Measurements from ENCODE around the gene IQGAP3.

IQGAP3 gene

GRCh38 chr1:156504438-156504813 is 67.9 kb downstream of the IQGAP3 start:
- peak overlapping the region; percentile 93 for H3K27ac ChIP-seq
- no peak for TF ChIP-seq ZFX (IDR thresholded peaks at IDR 0.05; ENCODE audit: borderline replicate concordance)
- TF ChIP-seq, protein P1, sequence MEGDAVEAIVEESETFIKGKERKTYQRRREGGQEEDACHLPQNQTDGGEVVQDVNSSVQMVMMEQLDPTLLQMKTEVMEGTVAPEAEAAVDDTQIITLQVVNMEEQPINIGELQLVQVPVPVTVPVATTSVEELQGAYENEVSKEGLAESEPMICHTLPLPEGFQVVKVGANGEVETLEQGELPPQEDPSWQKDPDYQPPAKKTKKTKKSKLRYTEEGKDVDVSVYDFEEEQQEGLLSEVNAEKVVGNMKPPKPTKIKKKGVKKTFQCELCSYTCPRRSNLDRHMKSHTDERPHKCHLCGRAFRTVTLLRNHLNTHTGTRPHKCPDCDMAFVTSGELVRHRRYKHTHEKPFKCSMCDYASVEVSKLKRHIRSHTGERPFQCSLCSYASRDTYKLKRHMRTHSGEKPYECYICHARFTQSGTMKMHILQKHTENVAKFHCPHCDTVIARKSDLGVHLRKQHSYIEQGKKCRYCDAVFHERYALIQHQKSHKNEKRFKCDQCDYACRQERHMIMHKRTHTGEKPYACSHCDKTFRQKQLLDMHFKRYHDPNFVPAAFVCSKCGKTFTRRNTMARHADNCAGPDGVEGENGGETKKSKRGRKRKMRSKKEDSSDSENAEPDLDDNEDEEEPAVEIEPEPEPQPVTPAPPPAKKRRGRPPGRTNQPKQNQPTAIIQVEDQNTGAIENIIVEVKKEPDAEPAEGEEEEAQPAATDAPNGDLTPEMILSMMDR (IDR thresholded peaks at IDR 0.05) = no peak

DNA sequence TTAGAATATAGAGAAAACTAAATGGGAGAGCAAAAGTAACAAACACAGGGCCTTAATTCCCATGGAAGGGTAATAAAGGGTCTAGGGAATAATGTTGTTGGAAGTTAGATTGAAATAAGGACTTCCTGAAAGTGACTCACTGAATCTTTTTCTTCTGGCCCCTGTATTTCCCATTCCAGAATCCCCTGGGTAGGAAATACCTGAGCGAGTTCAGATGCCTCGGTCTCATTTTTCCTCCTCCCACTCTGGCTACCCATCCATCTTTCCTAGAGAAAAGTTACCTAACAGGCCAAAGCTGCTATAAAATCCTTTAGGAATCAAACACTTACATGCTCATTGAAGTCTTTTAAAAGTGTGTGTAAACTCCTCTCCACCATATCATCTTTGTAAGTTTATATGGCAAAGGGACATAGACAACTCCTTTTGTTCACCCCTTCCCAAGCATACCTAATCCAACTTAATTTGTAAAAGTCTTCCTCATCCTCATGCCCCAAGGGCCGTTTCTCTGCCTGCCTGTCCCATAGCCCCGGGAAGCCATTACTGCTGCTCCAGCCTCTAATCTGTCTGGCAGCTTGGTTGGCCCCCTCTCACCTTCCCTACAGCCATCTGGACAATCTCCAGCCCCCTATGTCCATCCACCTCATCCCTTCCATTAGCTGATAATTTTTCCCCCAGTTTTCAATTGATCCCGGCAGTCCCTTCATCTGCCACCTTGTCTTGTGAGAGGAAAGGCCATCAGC is 68.5 kb downstream of the IQGAP3 start:
- peak overlapping the region; percentile 93 for H3K27ac ChIP-seq
- no peak for TF ChIP-seq ZFX (IDR thresholded peaks at IDR 0.05; ENCODE audit: borderline replicate concordance)

DNA sequence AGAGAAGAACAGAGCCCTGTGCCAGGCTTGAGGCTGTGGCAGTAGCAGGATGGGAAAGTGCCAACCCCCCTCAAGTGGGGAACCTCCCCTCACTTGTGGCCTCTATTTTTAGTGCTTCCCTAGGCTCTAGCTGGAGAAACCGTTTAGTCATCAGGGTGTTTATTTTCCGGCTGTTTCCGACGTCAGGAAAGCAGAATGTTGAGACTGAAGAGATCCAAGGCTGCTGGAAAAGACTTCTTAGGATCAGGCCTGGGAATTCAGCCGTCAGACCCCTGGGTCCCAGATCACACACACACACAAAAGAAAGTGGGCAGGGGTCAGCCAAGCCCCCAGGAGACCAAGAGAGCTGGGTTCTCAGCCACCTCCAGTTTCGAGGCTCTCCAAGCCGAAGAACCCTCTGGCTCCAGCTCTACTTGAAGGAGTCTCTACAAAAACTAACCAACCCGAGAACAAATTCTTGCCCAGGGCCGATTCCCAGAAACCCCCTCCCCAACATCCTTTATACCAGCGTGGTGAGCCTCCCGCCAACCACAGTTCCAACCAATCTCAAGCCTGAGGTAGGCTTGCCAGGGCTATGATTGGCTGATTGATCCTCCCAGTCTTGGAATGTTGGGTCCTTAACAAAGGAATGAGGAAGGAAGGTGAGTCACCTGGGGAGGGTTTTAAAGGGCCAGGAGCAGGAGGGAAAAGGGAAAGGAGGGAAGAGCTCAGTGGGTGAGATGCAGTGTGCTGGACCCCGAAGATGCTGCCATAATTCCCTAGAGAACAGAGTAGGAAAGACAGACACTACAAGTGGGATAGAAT is 69.3 kb downstream of the IQGAP3 start:
- H3K27ac ChIP-seq = peak overlapping the region; percentile 93
- TF ChIP-seq ZFX (IDR thresholded peaks at IDR 0.05; ENCODE audit: borderline replicate concordance) = no peak
- TF ChIP-seq, protein P1 (IDR thresholded peaks at IDR 0.05) = no peak

DNA sequence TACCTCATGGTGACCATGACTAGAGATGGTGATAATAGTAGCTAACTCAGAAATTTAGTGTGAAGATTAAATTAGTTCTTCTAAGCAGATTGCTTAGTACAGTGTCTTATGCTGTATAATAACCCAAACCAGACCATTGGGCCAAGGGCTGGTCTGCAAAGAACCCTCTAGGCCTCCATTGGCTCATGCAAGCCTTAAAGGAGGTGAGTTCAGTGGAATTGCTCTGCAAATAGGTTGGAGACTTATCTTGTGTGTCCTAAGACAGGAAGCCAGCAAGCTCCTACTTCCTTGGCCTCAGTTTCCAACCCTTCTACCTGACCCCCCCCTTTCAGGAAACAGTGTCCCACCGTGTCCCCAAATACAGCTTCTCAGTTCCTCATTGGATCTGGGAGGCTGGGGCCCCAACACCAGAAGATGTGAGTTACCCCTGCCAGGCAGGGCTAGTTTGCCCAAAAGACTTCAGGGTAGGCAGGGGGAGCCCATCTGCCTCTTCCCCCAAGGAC is 69.9 kb downstream of the IQGAP3 start:
- TF ChIP-seq, protein P1 (IDR thresholded peaks at IDR 0.05) = no peak
- peak overlapping the region; percentile 93 for H3K27ac ChIP-seq

- peak overlapping the region; percentile 93 for H3K27ac ChIP-seq
- TF ChIP-seq, protein P1 (IDR thresholded peaks at IDR 0.05) = peak; percentile 90
- TF ChIP-seq ZFX (IDR thresholded peaks at IDR 0.05; ENCODE audit: borderline replicate concordance) = no peak
Observed at GRCh38 chr1:156500793-156501506, 71.4 kb downstream of the IQGAP3 start.

DNA sequence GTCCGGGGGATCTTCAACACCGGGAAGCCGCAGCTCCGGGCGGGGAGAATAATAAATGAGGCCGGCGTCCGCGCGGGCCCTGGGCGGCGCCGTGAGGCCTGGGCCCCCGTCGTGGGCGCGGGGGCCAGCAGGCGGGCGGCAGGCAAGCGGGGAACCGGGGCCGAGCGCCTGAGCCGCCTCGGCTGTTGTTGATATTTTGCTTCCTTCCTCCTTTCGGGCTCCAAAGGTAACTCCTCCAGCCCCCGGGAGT is 71.9 kb downstream of the IQGAP3 start, which contains the start of gene MEF2D:
MEF2D (minus strand) TSS at position 233 of the 250 bp plus-strand sequence. CDS start 17,483 bp downstream, outside the sequence.
- peak within 1 kb of the TSS; percentile 93 for H3K27ac ChIP-seq
- no peak for TF ChIP-seq ZFX (IDR thresholded peaks at IDR 0.05; ENCODE audit: borderline replicate concordance)
- TF ChIP-seq, protein P1 (IDR thresholded peaks at IDR 0.05) = no peak

DNA sequence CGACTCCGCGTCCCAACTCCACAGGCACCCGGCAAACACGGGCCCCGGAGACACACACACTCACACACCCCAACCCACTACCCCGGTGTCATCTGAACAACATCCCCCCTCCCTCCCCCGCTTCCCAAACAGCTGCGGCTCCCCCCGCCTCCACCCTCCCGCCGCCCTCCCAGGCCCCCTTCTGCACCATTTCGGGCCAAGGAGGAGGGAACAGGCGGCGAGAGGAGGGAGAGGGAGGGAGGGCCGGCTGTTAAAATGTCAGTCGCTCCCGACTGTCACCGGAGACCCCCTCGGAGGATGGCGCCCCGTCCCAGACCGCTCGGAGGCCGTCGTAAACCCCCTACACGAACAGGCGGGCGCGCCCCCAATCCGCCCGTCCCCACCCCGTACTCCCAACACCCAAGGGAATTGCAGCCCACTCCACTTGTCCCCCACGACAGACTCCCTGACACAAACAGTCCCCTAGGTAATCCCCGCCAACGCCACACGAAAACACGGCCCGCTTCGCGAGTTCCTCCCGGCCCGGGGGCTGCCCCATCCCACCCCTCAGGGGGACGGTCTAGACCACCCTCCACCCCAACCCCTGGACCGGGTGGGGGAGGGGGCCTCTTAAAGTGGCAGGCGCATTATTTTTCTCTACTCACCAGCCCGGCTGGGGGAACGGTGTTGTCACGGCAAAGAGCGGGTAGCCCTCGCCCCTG is 72.4 kb downstream of the IQGAP3 start:
- H3K27ac ChIP-seq = peak overlapping the region; percentile 93
- TF ChIP-seq ZFX (IDR thresholded peaks at IDR 0.05; ENCODE audit: borderline replicate concordance) = no peak
- TF ChIP-seq, protein P1 (IDR thresholded peaks at IDR 0.05) = no peak

Data from 22Rv1 (cell line).